Lower leg skin (tissue), 4 donors: ENCODE results near the gene KCNQ2. TPM values are rescaled to one million over a fixed set of nuclear protein-coding genes. Genes with fewer than 3 reads are reported as not detected.

Source experiments
- DNase-seq, 2 donors: peaks; one replicate each; pipeline ENCODE4 v3.0.0-alpha.2; 2019; ENCODE audit warnings: low spot score in 2 of 2
- H3K4me3 ChIP-seq: fragments of 200-600 bp; sonication (generic); 2 replicates; pipeline ENCODE4 v1.5.1; 2017; ENCODE audit warnings: mild to moderate bottlenecking, low read depth; ENCODE audit not compliant: poor library complexity, severe bottlenecking
- POLR2A ChIP-seq, 2 donors: fragments of 450-650 bp; IDR thresholded peaks; one replicate each; pipeline ENCODE4 v1.6.1; 2016 to 2017; ENCODE audit warnings: antibody characterized with exemption in 2 of 2, mild to moderate bottlenecking in 1 of 2, moderate library complexity in 1 of 2
- WGBS, 2 donors: methylation state at CpG; one replicate each; pipeline ENCODE4 v1.1.5; 2018; 5-methylcytosine and 5-hydroxymethylcytosine counted together
- intact Hi-C: fragments of 100-400 bp; cut with DNase I; formaldehyde crosslinking; loops from one replicate; pipeline ENCODE4 v1.15.0; 2023; ENCODE audit warnings: low total_unique reads
- total RNA-seq, 4 donors: library from RNA; depleted of rRNA; stranded (reverse); fragments of >200 nt; gene quantifications; one replicate each; pipeline ENCODE4 v1.1.0, GENCODE V29; 2016
- TF ChIP-seq, protein P1 (sequence below), 3 donors: fragments of 450-650 bp; IDR thresholded peaks; one replicate each; pipeline ENCODE4 v1.5.1; 2016; ENCODE audit warnings: antibody characterized with exemption in 3 of 3, mild to moderate bottlenecking in 3 of 3, moderate library complexity in 2 of 3

KCNQ2 gene
- total RNA-seq, 4 donors from 2014 or later, result not detected

DNA sequence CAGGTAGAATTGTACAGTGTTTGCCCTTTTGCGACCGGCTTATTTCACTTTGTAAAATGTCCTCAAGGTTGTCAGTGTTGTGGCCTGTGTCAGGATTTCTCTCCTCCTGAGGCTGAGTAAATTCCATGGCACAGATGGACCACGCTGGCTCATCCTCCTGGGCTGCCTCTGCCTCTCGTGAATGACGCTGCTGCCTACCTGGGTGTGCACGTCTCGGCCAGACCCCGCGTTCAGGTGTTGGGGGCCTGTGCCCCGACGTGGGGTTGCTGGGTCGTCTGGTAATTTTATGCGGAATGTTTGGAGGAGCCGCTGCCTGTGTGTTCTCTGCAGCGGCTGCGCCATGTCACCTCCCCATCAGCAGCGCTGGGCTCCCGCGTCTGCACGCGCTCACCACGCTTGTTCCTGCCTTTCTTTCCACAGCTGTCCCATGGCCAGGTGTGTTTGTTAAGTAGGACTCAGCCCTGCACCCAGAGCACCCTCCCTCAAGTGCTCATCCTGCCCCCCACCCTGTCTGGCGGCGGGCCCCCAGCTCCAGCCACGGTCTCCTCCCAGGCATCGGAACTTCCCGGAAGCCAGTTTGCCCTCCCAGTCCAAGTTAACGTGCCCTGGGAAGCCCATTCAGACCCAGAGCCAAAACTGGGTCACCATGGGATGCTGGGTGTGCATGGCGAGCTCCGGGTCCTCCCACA lies 75.2 kb downstream of the KCNQ2 start:
- intact Hi-C loops, result no loop called here
- TF ChIP-seq POLR2A (IDR thresholded peaks at IDR 0.05), result no peak
- TF ChIP-seq, protein P1, sequence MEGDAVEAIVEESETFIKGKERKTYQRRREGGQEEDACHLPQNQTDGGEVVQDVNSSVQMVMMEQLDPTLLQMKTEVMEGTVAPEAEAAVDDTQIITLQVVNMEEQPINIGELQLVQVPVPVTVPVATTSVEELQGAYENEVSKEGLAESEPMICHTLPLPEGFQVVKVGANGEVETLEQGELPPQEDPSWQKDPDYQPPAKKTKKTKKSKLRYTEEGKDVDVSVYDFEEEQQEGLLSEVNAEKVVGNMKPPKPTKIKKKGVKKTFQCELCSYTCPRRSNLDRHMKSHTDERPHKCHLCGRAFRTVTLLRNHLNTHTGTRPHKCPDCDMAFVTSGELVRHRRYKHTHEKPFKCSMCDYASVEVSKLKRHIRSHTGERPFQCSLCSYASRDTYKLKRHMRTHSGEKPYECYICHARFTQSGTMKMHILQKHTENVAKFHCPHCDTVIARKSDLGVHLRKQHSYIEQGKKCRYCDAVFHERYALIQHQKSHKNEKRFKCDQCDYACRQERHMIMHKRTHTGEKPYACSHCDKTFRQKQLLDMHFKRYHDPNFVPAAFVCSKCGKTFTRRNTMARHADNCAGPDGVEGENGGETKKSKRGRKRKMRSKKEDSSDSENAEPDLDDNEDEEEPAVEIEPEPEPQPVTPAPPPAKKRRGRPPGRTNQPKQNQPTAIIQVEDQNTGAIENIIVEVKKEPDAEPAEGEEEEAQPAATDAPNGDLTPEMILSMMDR (IDR thresholded peaks at IDR 0.05), result no peak
- H3K4me3 ChIP-seq, result no peak overlapping the region
- no peak for DNase-seq
- WGBS, 2 donors, result 79 to 82% methylated on average over 30 of the region's 30 CpGs

DNA sequence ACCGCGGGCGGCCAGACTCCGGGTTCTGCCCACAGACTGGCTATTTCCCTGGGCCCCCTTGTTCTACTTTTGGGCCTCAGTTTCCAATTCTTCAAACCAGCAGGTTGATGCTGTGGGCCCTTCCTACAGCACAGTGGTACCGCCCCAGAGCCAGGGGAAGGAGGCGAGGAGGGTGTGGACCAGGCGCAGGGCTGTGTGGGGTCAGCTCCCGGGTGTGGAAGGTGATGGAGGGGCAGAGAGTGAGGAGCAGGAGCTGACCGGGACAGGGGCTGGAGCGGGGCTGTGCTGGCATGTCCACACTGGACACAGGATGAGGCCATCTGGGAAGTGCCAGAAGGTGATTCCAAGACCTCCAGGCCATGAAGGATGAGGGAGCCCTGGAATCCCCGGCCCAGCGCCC lies 76.2 kb downstream of the KCNQ2 start:
- no peak for DNase-seq
- no peak overlapping the region for H3K4me3 ChIP-seq
- WGBS, 2 donors, result 81 to 87% methylated on average over 12 of the region's 12 CpGs
- intact Hi-C loops, result no loop called here
- TF ChIP-seq, protein P1 (IDR thresholded peaks at IDR 0.05), result no peak
- no peak for TF ChIP-seq POLR2A (IDR thresholded peaks at IDR 0.05)

DNA sequence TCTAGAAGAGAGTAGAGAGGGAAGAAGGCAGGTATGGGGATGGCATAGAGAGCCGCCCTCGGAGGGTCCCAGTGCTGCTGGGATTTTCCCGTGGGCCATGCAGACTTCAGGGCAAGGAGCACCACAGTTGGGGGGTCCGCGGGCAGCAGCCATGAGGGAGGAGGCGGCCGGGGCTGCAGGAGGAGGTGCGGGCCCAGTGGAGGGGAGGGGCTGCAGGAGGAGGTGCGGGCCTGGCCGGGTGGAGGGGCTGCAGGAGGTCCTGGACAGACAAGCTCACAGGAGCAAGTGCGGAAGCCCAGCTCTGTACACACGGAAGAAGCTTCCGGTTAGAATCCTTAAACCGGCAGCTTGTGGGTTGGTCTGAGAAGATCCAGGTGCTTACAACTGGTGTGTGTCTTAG lies 76.7 kb downstream of the KCNQ2 start:
- WGBS, 2 donors, result 69 to 71% methylated on average over 14 of the region's 14 CpGs
- H3K4me3 ChIP-seq, result no peak overlapping the region
- DNase-seq, result no peak
- intact Hi-C loops, result no loop called here
- no peak for TF ChIP-seq POLR2A (IDR thresholded peaks at IDR 0.05)
- TF ChIP-seq, protein P1 (IDR thresholded peaks at IDR 0.05), result no peak

DNA sequence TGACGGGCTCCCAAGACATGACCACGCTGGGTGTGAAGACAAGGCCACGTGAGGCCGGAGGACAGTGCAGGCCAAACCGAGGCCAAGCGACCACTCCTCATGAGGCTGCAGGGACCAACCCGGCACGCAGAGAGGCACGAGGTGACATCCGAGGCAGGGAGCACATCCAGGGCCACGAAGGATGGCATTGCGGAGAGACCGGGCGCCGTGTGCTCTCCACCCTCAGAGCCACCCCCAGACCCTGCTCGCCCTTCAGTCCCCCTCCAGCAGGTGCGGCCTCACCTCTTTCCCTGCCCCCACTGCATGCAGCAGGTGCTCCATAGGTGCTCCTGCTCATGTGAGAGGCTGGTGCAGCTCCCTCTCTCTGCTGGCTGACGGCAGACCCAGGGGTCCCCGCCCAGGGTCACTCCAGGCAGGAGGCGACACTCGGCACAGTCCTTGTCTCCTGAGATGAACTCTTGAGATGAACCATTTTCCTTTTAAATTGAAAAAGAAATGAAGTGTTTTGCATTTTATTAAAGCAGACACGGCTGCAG lies 77.5 kb downstream of the KCNQ2 start:
- intact Hi-C loops, result no loop called here
- WGBS, 2 donors, result 71 to 76% methylated on average over 19 to 22 of the region's 22 CpGs
- no peak overlapping the region for H3K4me3 ChIP-seq
- TF ChIP-seq POLR2A (IDR thresholded peaks at IDR 0.05), result no peak
- TF ChIP-seq, protein P1 (IDR thresholded peaks at IDR 0.05), result no peak
- no peak for DNase-seq

DNA sequence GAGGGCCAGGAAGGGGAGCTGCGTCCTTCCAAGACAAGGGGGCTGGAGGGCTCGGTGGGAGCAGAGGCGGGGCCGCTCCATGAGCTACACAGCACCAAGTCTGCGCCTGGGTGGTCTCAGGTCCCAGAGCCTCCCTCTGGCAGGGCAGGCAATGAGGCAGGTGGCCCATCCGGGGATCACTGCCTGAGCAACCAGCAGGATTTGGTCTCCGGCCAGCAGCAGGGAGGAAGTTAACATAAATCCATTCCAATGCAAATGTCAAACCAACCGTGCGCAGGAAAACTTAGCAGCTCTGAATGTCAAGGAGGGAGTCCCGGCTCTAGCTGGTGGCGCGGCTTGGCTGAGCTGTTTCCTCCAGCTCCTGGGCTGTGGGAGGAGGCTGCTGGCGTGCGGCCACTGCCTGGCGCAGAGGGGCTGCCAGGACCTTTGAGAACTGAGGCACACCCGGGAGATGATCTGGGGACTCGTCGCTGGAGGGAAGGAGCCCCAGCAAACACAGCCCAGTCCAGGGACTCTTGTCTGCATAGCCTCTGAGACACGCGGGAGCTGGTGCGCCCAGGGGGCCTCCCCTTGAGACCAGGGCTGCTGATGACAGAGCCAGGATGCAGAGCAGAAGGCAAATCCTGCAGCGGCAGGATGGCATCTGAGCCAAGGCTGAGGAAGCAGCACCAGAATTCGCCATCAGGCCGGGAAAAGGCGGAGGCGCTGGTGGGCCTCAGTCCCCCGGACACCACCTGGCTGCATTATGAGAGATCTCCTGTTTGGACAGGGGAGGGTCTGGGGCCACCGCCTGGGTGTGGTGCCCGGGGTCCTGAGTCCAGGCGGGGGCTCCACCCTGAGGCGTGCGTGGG lies 78.2 kb downstream of the KCNQ2 start:
- H3K4me3 ChIP-seq, result no peak overlapping the region
- WGBS, 2 donors, result 4 to 16% methylated on average over 15 to 29 of the region's 32 CpGs
- no peak for DNase-seq
- intact Hi-C loops, result no loop called here
- TF ChIP-seq, protein P1 (IDR thresholded peaks at IDR 0.05), result no peak
- TF ChIP-seq POLR2A (IDR thresholded peaks at IDR 0.05), result no peak
